H1 (cell line): ENCODE results near the gene ZACN. TPM values are rescaled to one million over a fixed set of nuclear protein-coding genes. Genes with fewer than 3 reads are reported as not detected.

Experiments
- CTCF ChIA-PET: fragments of 300-600 bp; sonication (Branson Sonifier 250); formaldehyde crosslinking; loops from one replicate; lab custom pipeline; 2021; ENCODE audit not compliant: partially characterized antibody; lab: Charles Lee
- POLR2A ChIA-PET: fragments of 300-600 bp; sonication (Branson Sonifier 250); formaldehyde crosslinking; loops from one replicate; lab custom pipeline; 2021; ENCODE audit warnings: inconsistent platforms; ENCODE audit not compliant: partially characterized antibody; lab: Charles Lee
- DNase-seq, 2 experiments: peaks; one replicate each; pipeline versions ENCODE4 v3.0.0 to v3.0.0-alpha.2; 2010 to 2022; ENCODE audit warnings: low spot score in 2 of 2, low read depth in 1 of 2, mixed read lengths in 1 of 2
- FAIRE-seq: peaks from 2 replicates; lab custom pipeline; 2011; peaks lifted over from hg19 to GRCh38; lab: Jason Lieb, UNC
- H2AFZ ChIP-seq: 2 replicates; pipeline ENCODE4 v1.8.1; 2012; ENCODE audit warnings: low read length, inconsistent platforms
- H2AK5ac ChIP-seq: 2 replicates; pipeline ENCODE4 v1.6.1; 2013; ENCODE audit warnings: low read depth, low read length
- H2BK120ac ChIP-seq: replicated peaks from 2 replicates; pipeline ENCODE3; 2013; ENCODE audit warnings: low read depth, low read length, inconsistent platforms
- H2BK12ac ChIP-seq: 2 replicates; pipeline ENCODE4 v1.6.1; 2013; ENCODE audit warnings: low read depth, low read length
- H2BK15ac ChIP-seq: 2 replicates; pipeline ENCODE4 v1.6.1; 2013; ENCODE audit warnings: low read length
- H2BK20ac ChIP-seq: 2 replicates; pipeline ENCODE4 v1.6.1; 2013; ENCODE audit warnings: low read length
- H2BK5ac ChIP-seq: 2 replicates; pipeline ENCODE4 v1.6.1; 2013; ENCODE audit warnings: low read depth, low read length
- H3K14ac ChIP-seq: 2 replicates; pipeline ENCODE4 v1.6.1; 2013; ENCODE audit warnings: inconsistent platforms; ENCODE audit not compliant: insufficient read length
- H3K18ac ChIP-seq: 2 replicates; pipeline ENCODE4 v1.6.1; 2013; ENCODE audit warnings: low read length; ENCODE audit errors: extremely low read depth
- H3K23ac ChIP-seq: 2 replicates; pipeline ENCODE4 v1.6.1; 2013; ENCODE audit warnings: inconsistent platforms; ENCODE audit not compliant: insufficient read length
- H3K23me2 ChIP-seq: 2 replicates; pipeline ENCODE4 v1.6.1; 2013; ENCODE audit warnings: low read depth, low read length
- H3K27ac ChIP-seq: 2 replicates; pipeline ENCODE4 v1.6.1; 2011; ENCODE audit warnings: low read depth, low read length, inconsistent platforms
- H3K27me3 ChIP-seq, 4 experiments: replicated peaks in 1 of 4; 1 replicate in 1 of 4; 2 replicates in 3 of 4; pipeline versions ENCODE4 v1.6.1 to v1.8.1; 2011 to 2013; ENCODE audit warnings: low read length in 3 of 4, mild to moderate bottlenecking in 3 of 4, inconsistent platforms in 2 of 4, mixed read lengths in 2 of 4, moderate library complexity in 1 of 4; ENCODE audit not compliant: control insufficient read depth in 3 of 4, insufficient read depth in 3 of 4; ENCODE audit errors: extremely low read depth in 1 of 4
- H3K36me3 ChIP-seq, 4 experiments: 2 replicates each; pipeline versions ENCODE4 v1.6.1 to v1.8.1; 2011 to 2013; ENCODE audit warnings: mild to moderate bottlenecking in 4 of 4, low read length in 3 of 4, moderate library complexity in 2 of 4, control low read depth in 1 of 4, inconsistent platforms in 1 of 4; ENCODE audit not compliant: insufficient read depth in 4 of 4, control insufficient read depth in 2 of 4
- H3K4ac ChIP-seq: replicated peaks from 2 replicates; pipeline ENCODE3; 2013; ENCODE audit warnings: low read length, low read depth, mixed read lengths, inconsistent platforms; ENCODE audit not compliant: insufficient read length
- H3K4me1 ChIP-seq, 4 experiments: replicated peaks in 1 of 4; 1 replicate in 1 of 4; 2 replicates in 3 of 4; pipeline versions ENCODE4 v1.6.1 to v1.8.1; 2011 to 2013; ENCODE audit warnings: low read length in 3 of 4, inconsistent platforms in 2 of 4, mixed read lengths in 1 of 4; ENCODE audit not compliant: insufficient read depth in 4 of 4, control insufficient read depth in 3 of 4
- H3K4me2 ChIP-seq, 2 experiments: 2 replicates each; pipeline versions ENCODE4 v1.6.1 to v1.8.1; 2011 to 2013; ENCODE audit warnings: low read depth in 2 of 2, low read length in 2 of 2, control low read depth in 1 of 2, inconsistent platforms in 1 of 2, mild to moderate bottlenecking in 1 of 2; ENCODE audit not compliant: insufficient read depth in 1 of 2
- H3K4me3 ChIP-seq, 4 experiments: fragments of 200-600, 300-600 bp in 1 of 4; sonication (generic), shearing (Covaris generic), sonication (Bioruptor Twin) in 1 of 4; 2 replicates each; pipeline versions ENCODE4 v1.5.1 to v1.8.1; 2011 to 2016; ENCODE audit warnings: low read length in 4 of 4, low read depth in 3 of 4, control low read depth in 2 of 4, inconsistent platforms in 2 of 4, mild to moderate bottlenecking in 2 of 4, mixed read lengths in 1 of 4, moderate library complexity in 1 of 4; ENCODE audit not compliant: insufficient read depth in 2 of 4; ENCODE audit errors: extremely low read depth in 1 of 4
- H3K56ac ChIP-seq: replicated peaks from 2 replicates; pipeline ENCODE3; 2013; ENCODE audit warnings: low read depth, mild to moderate bottlenecking, mixed read lengths, low read length, inconsistent platforms; ENCODE audit not compliant: insufficient read length
- H3K79me1 ChIP-seq: 2 replicates; pipeline ENCODE4 v1.6.1; 2013; ENCODE audit warnings: low read depth, low read length, control low read depth
- H3K79me2 ChIP-seq, 2 experiments: 2 replicates each; pipeline versions ENCODE4 v1.6.1 to v1.8.1; 2012 to 2013; ENCODE audit warnings: low read length in 2 of 2, mild to moderate bottlenecking in 2 of 2, inconsistent platforms in 1 of 2; ENCODE audit not compliant: insufficient read depth in 2 of 2, control insufficient read depth in 1 of 2
- H3K9ac ChIP-seq, 4 experiments: replicated peaks in 1 of 4; 1 replicate in 1 of 4; 2 replicates in 3 of 4; pipeline versions ENCODE4 v1.6.1 to v1.8.1; 2011 to 2013; ENCODE audit warnings: low read depth in 3 of 4, low read length in 3 of 4, control low read depth in 2 of 4, mild to moderate bottlenecking in 2 of 4, moderate library complexity in 2 of 4, inconsistent platforms in 1 of 4; ENCODE audit errors: extremely low read depth in 1 of 4
- H3K9me3 ChIP-seq, 2 experiments: 2 replicates each; pipeline versions ENCODE4 v1.6.1 to v1.8.1; 2012 to 2013; ENCODE audit warnings: mild to moderate bottlenecking in 2 of 2, moderate library complexity in 2 of 2, control low read depth in 1 of 2, inconsistent platforms in 1 of 2, low read depth in 1 of 2, low read length in 1 of 2, mixed read lengths in 1 of 2; ENCODE audit not compliant: insufficient read depth in 2 of 2
- H4K20me1 ChIP-seq, 2 experiments: replicated peaks in 1 of 2; 2 replicates each; pipeline versions ENCODE3 to v1.8.1; 2011 to 2013; ENCODE audit warnings: inconsistent platforms in 2 of 2, low read length in 2 of 2, mild to moderate bottlenecking in 1 of 2; ENCODE audit not compliant: insufficient read depth in 2 of 2, control insufficient read depth in 1 of 2
- H4K5ac ChIP-seq: 2 replicates; pipeline ENCODE4 v1.6.1; 2013; ENCODE audit warnings: low read length, low read depth, mixed read lengths, inconsistent platforms; ENCODE audit not compliant: insufficient read length
- H4K8ac ChIP-seq: 2 replicates; pipeline ENCODE4 v1.8.0; 2013; ENCODE audit warnings: mild to moderate bottlenecking, moderate library complexity, low read length, inconsistent platforms; ENCODE audit not compliant: insufficient read depth; ENCODE audit errors: extremely low read depth
- H4K91ac ChIP-seq: replicated peaks from 2 replicates; pipeline ENCODE3; 2013; ENCODE audit warnings: low read length, mixed read lengths, inconsistent platforms; ENCODE audit not compliant: insufficient read length
- POLR2A ChIP-seq, 2 experiments: IDR thresholded peaks; 1 replicate in 1 of 2; 2 replicates in 1 of 2; pipeline ENCODE4 v1.6.1; 2011; ENCODE audit warnings: low read depth in 2 of 2, low read length in 2 of 2, mild to moderate bottlenecking in 2 of 2; ENCODE audit errors: control extremely low read depth in 1 of 2
- RAD21 ChIP-seq, 2 experiments: IDR thresholded peaks in 1 of 2; conservative IDR thresholded peaks in 1 of 2; 2 replicates each; pipeline ENCODE4 v1.6.1; 2011; ENCODE audit warnings: low read depth in 2 of 2, low read length in 2 of 2, improper control_type of control experiment in 1 of 2, inconsistent platforms in 1 of 2, mild to moderate bottlenecking in 1 of 2, moderate library complexity in 1 of 2
- WGBS, 2 experiments: shearing (Covaris generic) in 1 of 2; methylation state at CpG; one replicate each; pipeline versions ENCODE4 v1.1.6 to v1.1.7; 2013 to 2015; ENCODE audit warnings: low lambda C conversion rate in 2 of 2, mixed read lengths in 2 of 2, inconsistent platforms in 1 of 2, low coverage in 1 of 2, missing lambda C conversion rate in 1 of 2; ENCODE audit not compliant: insufficient replicate concordance in 2 of 2, insufficient coverage in 1 of 2, insufficient read length in 1 of 2; ENCODE audit errors: extremely low coverage in 1 of 2, missing lambda C conversion rate in 1 of 2; 5-methylcytosine and 5-hydroxymethylcytosine counted together
- polyA plus RNA-seq, 7 experiments: library from polyadenylated mRNA; depleted of rRNA in 3 of 7; stranded (reverse) in 5 of 7; unstranded in 2 of 7; fragments of >200 nt in 5 of 7; fragments of 200-250 nt in 2 of 7; gene quantifications; 1 replicate in 5 of 7; 2 replicates in 1 of 7; 4 replicates in 1 of 7; pipeline versions ENCODE4 v1.2.1 to v1.2.3, GENCODE V29; 2011 to 2013; ENCODE audit warnings: missing spikeins in 2 of 7, mixed read lengths in 2 of 7
- total RNA-seq: library from RNA; stranded (reverse); fragmentation: NEBNext Ultra II Directional; extraction: Animal tissue kit (Norgen Biotek cat#: 25700); gene quantifications from 2 replicates; pipeline ENCODE4 v1.2.1, GENCODE V29; 2021

Gene ZACN
- total and polyA plus RNA-seq, 2 of the 8 experiments (the other 6 are each of a cell fraction or from before 2014, with no cell fraction given): 0.26 TPM; not detected in 1

DNA sequence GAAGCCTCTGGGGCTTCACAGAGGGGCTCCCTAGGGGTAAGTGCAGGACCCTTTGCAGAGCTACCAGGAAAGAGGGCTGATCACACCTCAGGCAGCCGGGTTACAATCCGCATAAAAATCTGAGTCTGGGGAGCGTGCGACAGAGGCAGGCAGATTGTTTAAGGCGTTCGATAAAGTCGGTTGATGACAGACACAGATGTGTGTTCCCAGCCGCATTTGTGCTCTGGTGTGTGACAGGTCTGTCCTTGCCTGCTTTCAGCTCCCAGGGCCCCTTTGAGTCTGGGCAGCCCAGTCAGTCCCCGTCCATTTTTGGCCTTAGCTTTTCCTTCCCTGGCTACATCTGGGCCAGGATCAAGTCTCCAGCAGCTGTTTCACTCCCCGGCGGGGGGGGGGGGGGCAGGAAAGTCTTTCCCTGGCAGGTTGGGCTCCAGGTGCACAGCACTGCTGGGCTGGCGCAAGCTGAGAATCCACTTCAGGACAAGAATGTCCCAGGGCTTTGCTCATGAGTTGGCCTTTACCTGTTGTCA, 1.3 kb upstream of the ZACN start:
- H3K4me2 ChIP-seq: peak overlapping the region; percentile 77 to 79; a peak in 2 of 4 replicates
- DNase-seq (no peak), FAIRE-seq (no peak)
- no peak overlapping the region for H2BK15ac ChIP-seq
- H4K91ac ChIP-seq: no peak overlapping the region
- H3K36me3 ChIP-seq: no peaks in the 10 kb centered on the region; a peak in 2 of 8 replicates
- H2BK12ac ChIP-seq: no peak overlapping the region
- no peak overlapping the region; the same call in 1 of the 2 replicates for H3K18ac ChIP-seq
- H4K20me1 ChIP-seq: peaks cover 2 to 15% of the 10 kb centered on the region in 2 experiments
- ChIA-PET CTCF (interaction anchor here (0.7 to 7.6 kb wide), 6 partner anchors 10 to 364 kb away, joined by 3 to 36 read pairs (median 4); no protein-coding TSS in a partner anchor), POLR2A (interaction anchor here (0.7 to 4.0 kb wide), 9 partner anchors 9 to 163 kb away, joined by 3 to 28 read pairs (median 3); partner anchors contain the start of gene EXOC7)
- H2AFZ ChIP-seq: no peak overlapping the region
- H4K8ac ChIP-seq: no peak overlapping the region; the same call in 1 of the 2 replicates
- H3K56ac ChIP-seq: no peak overlapping the region
- no peak overlapping the region for H2AK5ac ChIP-seq
- no peak overlapping the region for H3K27ac ChIP-seq
- H3K79me2 ChIP-seq: no peaks in the 10 kb centered on the region
- H3K9me3 ChIP-seq: no peaks in the 10 kb centered on the region
- WGBS, 2 experiments: 67% methylated on average over 10 of the region's 12 CpGs; no CpG with 5 or more reads in 1 of the 2 experiments
- no peak overlapping the region for H2BK120ac ChIP-seq
- peaks cover 23% of the 10 kb centered on the region for H3K23me2 ChIP-seq
- H3K4me1 ChIP-seq: peaks cover 0 to 48% (median 41%) of the 10 kb centered on the region in 4 experiments; a peak in 6 of 7 replicates
- H3K79me1 ChIP-seq: no peaks in the 10 kb centered on the region
- peak in 1 of 2 experiments; percentile 40; a peak in 1 of 3 replicates for TF ChIP-seq POLR2A (IDR thresholded peaks at IDR 0.05; ENCODE audit: control extremely low read depth in 1 of 2, low read depth in 2 of 2, low read length in 2 of 2)
- TF ChIP-seq RAD21 (IDR thresholded peaks at IDR 0.05 in 1 of 2, conservative IDR thresholded peaks at IDR 0.05 in 1 of 2; ENCODE audit: low read depth in 2 of 2, low read length in 2 of 2): no peak
- H3K27me3 ChIP-seq: peaks cover 54 to 72% (median 68%) of the 10 kb centered on the region in 4 experiments
- no peak overlapping the region for H3K4ac ChIP-seq
- H3K14ac ChIP-seq: no peak overlapping the region
- H3K9ac ChIP-seq: no peak overlapping the region
- H4K5ac ChIP-seq: no peak overlapping the region
- no peak overlapping the region for H2BK20ac ChIP-seq
- H2BK5ac ChIP-seq: no peak overlapping the region
- no peak overlapping the region; a peak in 1 of 8 replicates for H3K4me3 ChIP-seq
- H3K23ac ChIP-seq: no peak overlapping the region
